GM12873 (cell line): ENCODE results near the gene NRG3.

Experiments
- CTCF ChIP-seq: IDR thresholded peaks from 2 replicates; pipeline ENCODE4 v1.5.1; 2012; ENCODE audit warnings: low read depth, mild to moderate bottlenecking, moderate library complexity, low read length, control low read depth; ENCODE audit not compliant: insufficient read depth; ENCODE audit errors: missing control alignments

NRG3 gene

DNA sequence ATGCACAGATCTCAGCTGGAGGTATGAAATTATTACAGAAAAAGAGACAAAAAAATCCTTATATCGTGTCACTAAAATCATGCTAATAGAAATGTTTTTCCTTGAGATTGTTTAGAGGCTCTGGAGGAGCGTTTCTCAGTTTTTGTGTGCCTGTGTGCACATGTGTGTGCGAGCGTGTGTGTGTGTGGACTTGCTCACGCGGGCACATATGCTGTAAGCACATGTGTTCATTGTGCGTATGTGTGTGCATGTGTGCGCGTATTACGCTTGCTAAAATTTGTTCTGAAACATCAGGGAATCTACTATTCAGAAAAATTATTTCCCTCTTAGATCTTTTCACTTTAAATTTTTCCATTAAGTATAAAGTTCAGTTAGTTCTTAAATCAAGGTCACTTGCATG, 1111.2 kb downstream of the NRG3 start:
- TF ChIP-seq CTCF, result no peak

DNA sequence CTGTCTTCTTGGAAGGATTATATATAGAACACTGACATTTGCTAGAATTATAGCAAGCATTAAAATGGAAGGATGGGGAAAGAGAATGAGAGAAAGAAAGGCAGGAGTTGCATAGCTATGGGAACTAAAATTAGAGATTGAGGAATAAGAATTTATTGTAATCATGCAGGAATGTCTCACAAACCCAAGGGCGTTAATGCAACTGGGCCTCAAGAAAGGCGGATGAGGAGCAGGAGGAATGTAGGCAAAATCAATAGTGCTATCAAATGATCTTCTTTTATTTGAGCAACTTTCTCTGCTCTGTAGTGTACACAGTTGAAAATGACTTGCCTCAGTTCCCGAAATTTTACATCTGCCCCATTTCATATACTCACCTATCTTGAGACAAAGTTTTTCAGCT, 1132.5 kb downstream of the NRG3 start:
- no peak for TF ChIP-seq CTCF

DNA sequence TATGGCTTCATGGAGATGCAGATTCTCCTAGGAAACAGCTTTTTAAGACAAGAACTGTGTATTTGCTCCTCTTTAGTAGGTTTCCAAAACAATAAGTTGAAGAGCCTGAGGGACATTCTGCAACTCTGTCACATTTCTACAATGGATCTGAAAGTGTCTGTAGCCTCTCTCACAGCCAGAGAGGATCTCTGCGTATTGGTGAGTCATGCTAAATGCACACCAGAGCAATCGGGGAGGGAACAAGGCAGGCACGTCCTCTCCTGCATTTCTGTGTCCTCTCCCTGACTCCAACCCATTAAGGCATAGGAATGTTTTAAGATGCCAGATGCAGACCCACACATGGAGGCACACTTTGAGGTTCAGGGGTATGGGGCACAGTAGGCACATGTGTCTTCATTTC, 1137.9 kb downstream of the NRG3 start:
- TF ChIP-seq CTCF, result no peak

- TF ChIP-seq CTCF, result no peak
Observed at GRCh38 chr10:83017076-83017867, 1142.3 kb downstream of the NRG3 start.

GRCh38 chr10:83023662-83024061, 1148.7 kb downstream of the NRG3 start:
- TF ChIP-seq CTCF, result no peak
